Liver (tissue), 9 donors: ENCODE data around the gene HGFAC. TPM values are rescaled to one million over a fixed set of nuclear protein-coding genes. Genes with fewer than 3 reads are reported as not detected.

Experiments used
- DNase-seq: peaks from one replicate; pipeline ENCODE4 v3.0.0-alpha.2; 2017; ENCODE audit warnings: low spot score
- H3K27ac ChIP-seq, 2 donors: one replicate each; pipeline ENCODE4 v1.7.0; 2013; ENCODE audit warnings: inconsistent platforms in 2 of 2, low read length in 2 of 2, control low read depth in 1 of 2, low read depth in 1 of 2, mild to moderate bottlenecking in 1 of 2
- H3K27me3 ChIP-seq, 4 donors: one replicate each; pipeline versions ENCODE4 v1.6.1 to v1.7.0; 2013; ENCODE audit warnings: low read length in 3 of 4, inconsistent platforms in 1 of 4, mild to moderate bottlenecking in 1 of 4, moderate library complexity in 1 of 4; ENCODE audit not compliant: control insufficient read depth in 4 of 4, insufficient read depth in 4 of 4
- H3K36me3 ChIP-seq, 4 donors: one replicate each; pipeline versions ENCODE4 v1.6.1 to v1.7.0; 2013; ENCODE audit warnings: low read length in 3 of 4, mild to moderate bottlenecking in 3 of 4, low read depth in 1 of 4, moderate library complexity in 1 of 4; ENCODE audit not compliant: control insufficient read depth in 4 of 4, insufficient read depth in 3 of 4
- H3K4me1 ChIP-seq, 4 donors: one replicate each; pipeline versions ENCODE4 v1.6.1 to v1.7.0; 2013; ENCODE audit warnings: low read length in 3 of 4, mild to moderate bottlenecking in 3 of 4, moderate library complexity in 1 of 4; ENCODE audit not compliant: control insufficient read depth in 4 of 4, insufficient read depth in 4 of 4
- H3K4me3 ChIP-seq, 3 donors: one replicate each; pipeline versions ENCODE4 v1.6.1 to v1.7.0; 2013; ENCODE audit warnings: low read length in 3 of 3, control low read depth in 1 of 3, low read depth in 1 of 3, mild to moderate bottlenecking in 1 of 3
- H3K9ac ChIP-seq, 2 donors: one replicate each; pipeline ENCODE4 v1.7.0; 2013; ENCODE audit warnings: low read length in 2 of 2, mild to moderate bottlenecking in 2 of 2, moderate library complexity in 2 of 2, control low read depth in 1 of 2, low read depth in 1 of 2
- H3K9me3 ChIP-seq, 4 donors: one replicate each; pipeline versions ENCODE4 v1.6.1 to v1.7.0; 2013; ENCODE audit warnings: low read length in 3 of 4; ENCODE audit not compliant: control insufficient read depth in 4 of 4
- ATF3 ChIP-seq: IDR thresholded peaks from 2 replicates; pipeline ENCODE4 v1.6.1; 2016; ENCODE audit warnings: antibody characterized with exemption
- CTCF ChIP-seq: fragments of 150-350 bp; IDR thresholded peaks from 2 replicates; pipeline ENCODE4 v1.5.1; 2017; ENCODE audit warnings: improper control_type of control experiment, low read depth, low read length; ENCODE audit not compliant: missing input control
- FOXA2 ChIP-seq: IDR thresholded peaks from 2 replicates; pipeline ENCODE4 v1.6.1; 2016; ENCODE audit warnings: antibody characterized with exemption
- HNF4A ChIP-seq, 2 donors: conservative IDR thresholded peaks; 2 replicates each; pipeline ENCODE4 v1.6.1; 2016; ENCODE audit warnings: antibody characterized with exemption in 2 of 2, mild to moderate bottlenecking in 2 of 2
- HNF4G ChIP-seq: IDR thresholded peaks from 2 replicates; pipeline ENCODE4 v1.6.1; 2016; ENCODE audit warnings: antibody characterized with exemption
- JUND ChIP-seq, 2 donors: IDR thresholded peaks; 2 replicates each; pipeline ENCODE4 v1.6.1; 2016; ENCODE audit warnings: antibody characterized with exemption in 2 of 2
- RAD21 ChIP-seq, 2 donors: IDR thresholded peaks; 2 replicates each; pipeline ENCODE4 v1.6.1; 2016; ENCODE audit warnings: antibody characterized with exemption in 2 of 2, mild to moderate bottlenecking in 2 of 2
- REST ChIP-seq: IDR thresholded peaks from 2 replicates; pipeline ENCODE4 v1.6.1; 2016; ENCODE audit warnings: antibody characterized with exemption, mild to moderate bottlenecking
- TAF1 ChIP-seq: conservative IDR thresholded peaks from 2 replicates; pipeline ENCODE4 v1.6.1; 2016; ENCODE audit warnings: antibody characterized with exemption, mild to moderate bottlenecking
- WGBS: extraction: QIAGEN DNeasy Blood & Tissue Kit; methylation state at CpG from one replicate; pipeline ENCODE4 v1.1.7; 2013; 5-methylcytosine and 5-hydroxymethylcytosine counted together
- polyA plus RNA-seq, 2 donors: library from polyadenylated mRNA; stranded (reverse) in 1 of 2; unstranded in 1 of 2; fragments of 200-250 nt in 1 of 2; fragments of >200 nt in 1 of 2; fragmentation: Nextera tagmentation in 1 of 2; extraction: Ambion mirVana in 1 of 2; gene quantifications; one replicate each; pipeline versions ENCODE4 v1.2.1 to v1.2.3, GENCODE V29; 2013 to 2015
- total RNA-seq, 2 donors: library from RNA; depleted of rRNA; stranded (reverse); fragments of >200 nt; gene quantifications; one replicate each; pipeline ENCODE4 v1.2.3, GENCODE V29; 2014
- TF ChIP-seq, protein P1 (sequence below): IDR thresholded peaks from 2 replicates; pipeline ENCODE4 v1.6.1; 2016; ENCODE audit warnings: antibody characterized with exemption
- TF ChIP-seq, protein P2 (sequence below): IDR thresholded peaks from 2 replicates; pipeline ENCODE4 v1.6.1; 2016; ENCODE audit warnings: antibody characterized with exemption
- donor health status: healthy.
- donor health status: healthy.
- donor health status: healthy.
- donor health status: healthy.
- donor health status: healthy.

The HGFAC gene
- total and polyA plus RNA-seq, 4 donors: 23.3 to 133 (median 82.7) TPM

DNA sequence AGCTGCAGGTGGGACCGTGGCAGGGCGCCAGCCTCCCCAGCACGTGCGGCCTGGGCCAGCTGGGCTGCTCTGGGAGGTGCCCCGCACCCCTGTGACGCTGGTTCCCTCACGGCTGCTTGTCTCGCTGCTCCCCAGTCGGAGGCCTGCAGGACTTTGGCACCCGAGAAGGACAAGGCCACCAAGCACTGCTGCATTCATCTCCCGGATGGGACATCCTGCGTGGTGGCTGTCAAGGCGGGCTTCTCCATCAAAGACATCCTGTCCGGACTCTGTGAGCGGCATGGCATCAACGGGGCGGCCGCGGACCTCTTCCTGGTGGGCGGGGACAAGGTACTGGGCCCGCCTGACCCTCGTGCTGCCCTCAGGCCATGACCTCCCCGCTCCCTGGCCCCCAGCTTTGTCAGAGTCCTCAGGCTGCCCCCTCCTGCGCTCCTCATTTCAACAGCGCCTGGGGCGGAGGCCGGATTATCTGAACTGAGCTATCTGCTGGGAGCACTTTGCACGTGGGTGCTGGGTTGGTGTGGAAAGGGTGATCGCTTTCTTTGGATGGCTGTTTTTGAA lies 19.4 kb upstream of the HGFAC start:
- 92% methylated on average over 29 of the region's 29 CpGs for WGBS
- H3K27me3 ChIP-seq: no peaks in the 10 kb centered on the region
- TF ChIP-seq HNF4G (no peak), HNF4A (conservative IDR thresholded peaks at IDR 0.05) (no peak), REST (no peak), CTCF (no peak)
- TF ChIP-seq, protein P1, sequence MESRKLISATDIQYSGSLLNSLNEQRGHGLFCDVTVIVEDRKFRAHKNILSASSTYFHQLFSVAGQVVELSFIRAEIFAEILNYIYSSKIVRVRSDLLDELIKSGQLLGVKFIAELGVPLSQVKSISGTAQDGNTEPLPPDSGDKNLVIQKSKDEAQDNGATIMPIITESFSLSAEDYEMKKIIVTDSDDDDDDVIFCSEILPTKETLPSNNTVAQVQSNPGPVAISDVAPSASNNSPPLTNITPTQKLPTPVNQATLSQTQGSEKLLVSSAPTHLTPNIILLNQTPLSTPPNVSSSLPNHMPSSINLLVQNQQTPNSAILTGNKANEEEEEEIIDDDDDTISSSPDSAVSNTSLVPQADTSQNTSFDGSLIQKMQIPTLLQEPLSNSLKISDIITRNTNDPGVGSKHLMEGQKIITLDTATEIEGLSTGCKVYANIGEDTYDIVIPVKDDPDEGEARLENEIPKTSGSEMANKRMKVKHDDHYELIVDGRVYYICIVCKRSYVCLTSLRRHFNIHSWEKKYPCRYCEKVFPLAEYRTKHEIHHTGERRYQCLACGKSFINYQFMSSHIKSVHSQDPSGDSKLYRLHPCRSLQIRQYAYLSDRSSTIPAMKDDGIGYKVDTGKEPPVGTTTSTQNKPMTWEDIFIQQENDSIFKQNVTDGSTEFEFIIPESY: no peak
- no peak overlapping the region for H3K9ac ChIP-seq
- H3K9me3 ChIP-seq: no peaks in the 10 kb centered on the region
- H3K4me1 ChIP-seq: peaks cover 0 to 18% (median 8%) of the 10 kb centered on the region in 4 donors
- peaks cover 7 to 46% (median 11%) of the 10 kb centered on the region in 4 donors for H3K36me3 ChIP-seq
- no peak for DNase-seq
- no peak overlapping the region for H3K27ac ChIP-seq
- H3K4me3 ChIP-seq: no peak overlapping the region

DNA sequence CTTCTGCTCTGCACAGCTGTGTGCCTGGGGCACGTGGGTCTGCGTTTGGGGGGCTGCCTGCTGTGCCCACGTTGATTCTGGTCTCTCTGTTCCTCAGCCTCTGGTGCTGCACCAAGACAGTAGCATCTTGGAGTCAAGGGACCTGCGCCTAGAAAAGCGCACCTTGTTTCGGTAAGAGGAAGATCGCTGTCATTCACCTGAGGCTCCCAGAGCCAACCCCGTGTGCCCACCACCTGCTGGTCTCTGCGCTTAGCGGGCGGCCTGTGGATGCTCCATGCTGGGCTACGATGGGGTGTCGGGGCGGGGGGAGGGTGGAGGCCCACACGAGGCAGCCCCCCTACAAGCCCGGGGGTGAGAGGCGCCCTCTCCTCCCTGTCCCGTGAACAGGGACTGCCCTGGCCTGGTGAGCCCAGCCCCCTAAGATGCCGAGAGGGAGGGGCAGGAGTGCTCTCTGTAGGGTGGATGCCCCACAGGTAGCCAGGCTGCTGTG lies 18.9 kb upstream of the HGFAC start:
- Histone ChIP-seq H3K9me3 (no peaks in the 10 kb centered on the region), H3K4me3 (no peak overlapping the region), H3K36me3 (peaks cover 6 to 42% (median 10%) of the 10 kb centered on the region in 4 donors), H3K27ac (no peak overlapping the region), H3K9ac (no peak overlapping the region), H3K4me1 (peaks cover 0 to 17% (median 6%) of the 10 kb centered on the region in 4 donors), H3K27me3 (no peaks in the 10 kb centered on the region)
- 94% methylated on average over 19 of the region's 19 CpGs for WGBS
- no peak for DNase-seq
- TF ChIP-seq, protein P2, sequence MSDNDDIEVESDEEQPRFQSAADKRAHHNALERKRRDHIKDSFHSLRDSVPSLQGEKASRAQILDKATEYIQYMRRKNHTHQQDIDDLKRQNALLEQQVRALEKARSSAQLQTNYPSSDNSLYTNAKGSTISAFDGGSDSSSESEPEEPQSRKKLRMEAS: no peak
- TF ChIP-seq TAF1: no peak
- no peak for TF ChIP-seq RAD21 (IDR thresholded peaks at IDR 0.05)
- no peak for TF ChIP-seq FOXA2
- no peak for TF ChIP-seq JUND (IDR thresholded peaks at IDR 0.05)
- TF ChIP-seq, protein P1: no peak
- no peak for TF ChIP-seq CTCF
- TF ChIP-seq ATF3: no peak
- TF ChIP-seq HNF4A (conservative IDR thresholded peaks at IDR 0.05): no peak
